Stimulated activated naive CD8-positive, alpha-beta T cell treated with anti-CD3 and anti-CD28 coated beads, Interleukin-15, Interleukin-2, amounts not matched to agents 100 ng/mL and 50 ng/mL, for 24 hours (primary cell): ENCODE results near the gene AKR1C4.
"Not testable (repeated sequence)": the region's sequence is repeated elsewhere in the genome, so short reads cannot be mapped to it uniquely, and the experiment has no call there.

Experiments
- H3K27ac Mint-ChIP-seq: one replicate; pipeline ENCODE4 v1.8.0; 2021; ENCODE audit warnings: mild to moderate bottlenecking, mixed read lengths
- H3K27me3 Mint-ChIP-seq: one replicate; pipeline ENCODE4 v1.8.0; 2021; ENCODE audit warnings: mixed read lengths
- H3K36me3 Mint-ChIP-seq: one replicate; pipeline ENCODE4 v1.8.0; 2021; ENCODE audit warnings: low read depth, mixed read lengths
- H3K4me1 Mint-ChIP-seq: one replicate; pipeline ENCODE4 v1.8.0; 2021; ENCODE audit warnings: low read depth, mixed read lengths
- H3K4me3 Mint-ChIP-seq: one replicate; pipeline ENCODE4 v1.8.0; 2021; ENCODE audit warnings: mild to moderate bottlenecking, mixed read lengths
- H3K9me3 Mint-ChIP-seq: one replicate; pipeline ENCODE4 v1.8.0; 2021; ENCODE audit warnings: mixed read lengths

Gene AKR1C4

GRCh38 chr10:5233324-5233723, 36.7 kb downstream of the AKR1C4 start:
- no peaks in the 10 kb centered on the region for H3K4me1 Mint-ChIP-seq
- H3K36me3 Mint-ChIP-seq: no peaks in the 10 kb centered on the region
- peaks cover 13% of the 10 kb centered on the region for H3K27me3 Mint-ChIP-seq
- no peak overlapping the region for H3K27ac Mint-ChIP-seq
- peaks cover 21% of the 10 kb centered on the region for H3K9me3 Mint-ChIP-seq
- no peak overlapping the region for H3K4me3 Mint-ChIP-seq

DNA sequence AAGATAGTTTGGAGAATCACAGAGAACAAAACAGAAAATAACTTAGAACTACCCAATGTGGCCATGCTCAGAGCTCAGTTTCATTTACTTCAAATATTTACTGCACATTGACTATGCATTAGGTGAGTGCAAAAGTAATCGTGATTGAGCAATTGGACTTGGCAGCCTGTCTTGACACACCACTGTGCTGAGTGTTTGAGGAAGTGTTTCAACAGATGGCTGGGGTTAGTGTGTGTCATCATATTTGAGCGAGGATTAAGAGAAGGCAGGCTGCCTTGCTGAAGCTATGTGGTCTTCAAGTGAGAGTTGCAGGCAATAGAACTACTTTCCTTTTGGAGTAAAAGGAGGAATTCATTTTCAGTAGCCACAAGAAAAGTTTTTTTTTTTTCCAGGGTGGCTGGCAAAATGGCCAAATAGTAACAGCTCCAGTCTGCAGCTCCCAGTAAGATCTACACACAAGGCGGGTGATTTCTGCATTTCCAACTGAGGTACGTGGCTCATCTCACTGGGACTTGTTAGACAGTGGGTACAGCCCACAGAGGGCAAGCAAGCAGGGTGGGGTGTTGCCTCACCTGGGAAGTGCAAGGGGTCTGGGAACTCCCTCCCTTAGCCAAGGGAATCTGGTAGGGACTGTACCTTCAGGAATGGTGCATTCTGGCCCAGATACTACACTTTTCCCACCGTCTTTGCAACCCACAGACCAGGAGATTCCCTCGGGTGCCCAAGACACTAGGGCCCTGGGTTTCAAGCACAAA, 37.6 kb downstream of the AKR1C4 start:
- Mint-ChIP-seq H3K4me1 (no peaks in the 10 kb centered on the region), H3K27me3 (peaks cover 13% of the 10 kb centered on the region), H3K9me3 (peaks cover 21% of the 10 kb centered on the region), H3K27ac (no peak overlapping the region), H3K4me3 (no peak overlapping the region), H3K36me3 (no peaks in the 10 kb centered on the region)

GRCh38 chr10:5237541-5237940, 40.9 kb downstream of the AKR1C4 start:
- H3K4me3 Mint-ChIP-seq, H3K4me1 Mint-ChIP-seq, H3K36me3 Mint-ChIP-seq, H3K27ac Mint-ChIP-seq: not testable (repeated sequence)
- Mint-ChIP-seq H3K27me3 (peaks cover 10% of the 10 kb centered on the region), H3K9me3 (peaks cover 18% of the 10 kb centered on the region)

DNA sequence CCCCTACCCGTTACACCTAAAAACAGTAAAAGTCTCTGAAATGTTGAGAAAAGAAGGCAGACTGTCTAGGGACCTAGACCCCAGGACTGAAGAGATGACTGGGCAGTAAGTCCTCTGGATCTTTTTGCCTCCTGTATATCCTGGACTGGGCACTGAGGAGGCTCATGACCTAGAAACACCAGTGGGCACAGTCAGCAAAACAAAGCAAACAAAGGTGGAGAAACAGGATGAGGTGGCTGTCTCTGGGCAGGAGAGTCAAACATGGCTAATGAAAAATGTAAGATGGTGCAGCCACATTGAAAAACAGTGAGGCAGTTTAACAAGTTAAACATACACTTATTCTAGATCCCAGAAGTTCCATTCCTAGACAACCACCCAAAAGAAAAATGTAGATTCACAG, 45.9 kb downstream of the AKR1C4 start:
- Mint-ChIP-seq H3K36me3 (no peaks in the 10 kb centered on the region), H3K4me1 (no peaks in the 10 kb centered on the region), H3K27ac (no peak overlapping the region), H3K4me3 (no peak overlapping the region), H3K27me3 (peaks cover 4% of the 10 kb centered on the region), H3K9me3 (peaks cover 4% of the 10 kb centered on the region)

DNA sequence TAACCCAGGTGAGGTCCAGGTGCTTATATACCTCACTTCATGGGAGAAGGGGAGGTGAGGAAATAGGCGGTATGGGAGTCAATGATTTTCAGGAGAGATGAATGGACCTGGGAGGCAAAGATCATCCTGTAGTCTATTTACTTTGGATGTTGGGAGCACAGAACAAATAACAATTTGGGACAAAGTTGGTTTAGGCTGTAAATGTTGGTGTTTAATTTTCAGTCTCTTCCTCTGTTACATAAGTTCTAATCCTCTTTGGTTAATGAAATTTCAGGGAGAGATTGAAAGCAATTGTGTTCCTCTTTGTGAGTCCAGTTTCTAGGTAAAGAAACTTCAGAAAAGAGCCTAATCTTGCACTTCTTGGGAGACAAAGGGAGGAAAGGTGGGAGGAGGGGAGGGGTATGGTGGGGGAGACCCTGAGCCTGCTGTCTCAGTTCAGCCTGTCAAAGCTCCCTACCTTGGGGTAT, 46.9 kb downstream of the AKR1C4 start:
- no peaks in the 10 kb centered on the region for H3K36me3 Mint-ChIP-seq
- H3K4me3 Mint-ChIP-seq: no peak overlapping the region
- H3K27ac Mint-ChIP-seq: no peak overlapping the region
- H3K27me3 Mint-ChIP-seq: no peaks in the 10 kb centered on the region
- H3K4me1 Mint-ChIP-seq: no peaks in the 10 kb centered on the region
- no peaks in the 10 kb centered on the region for H3K9me3 Mint-ChIP-seq

DNA sequence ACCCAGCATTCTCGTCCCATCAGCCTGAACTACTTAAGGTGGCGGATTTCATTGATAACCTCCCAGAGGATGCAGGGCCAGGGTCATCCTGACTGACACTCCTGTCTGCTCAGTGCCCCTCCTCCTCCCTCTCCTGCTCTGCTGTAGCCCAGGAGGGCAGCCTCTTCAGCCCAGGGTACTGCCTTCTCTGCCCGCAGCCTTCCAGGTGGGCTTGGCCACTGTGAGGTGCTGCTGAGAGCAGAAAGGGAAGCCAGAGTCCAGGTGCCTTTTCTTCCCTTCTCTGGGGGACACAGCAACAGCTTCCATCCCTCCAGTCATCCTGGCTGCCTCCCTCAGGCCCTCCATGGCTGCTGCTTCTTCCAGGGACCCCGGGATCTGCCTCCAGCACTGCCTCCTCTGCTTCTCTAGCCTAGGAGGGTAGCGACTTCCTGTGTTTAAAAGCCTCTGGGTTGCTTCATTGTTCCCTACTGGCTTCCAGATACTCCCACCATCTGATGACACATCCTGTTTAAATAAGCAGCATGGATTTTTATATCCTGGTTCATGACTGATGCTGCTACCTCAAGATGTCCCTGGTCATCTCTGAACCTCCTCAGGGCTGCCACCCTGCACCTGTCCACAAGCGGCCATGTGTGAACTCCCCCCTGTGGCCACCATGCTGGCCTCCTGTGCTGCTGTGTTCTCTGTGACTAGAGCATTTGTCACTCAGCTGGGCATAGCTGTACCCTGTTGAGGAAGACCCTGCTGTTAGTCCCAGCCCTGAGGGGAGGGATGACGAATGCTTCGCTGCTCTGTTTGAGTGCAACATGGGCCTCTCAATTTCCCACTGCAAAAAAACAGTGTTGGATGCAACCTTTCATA, 55.8 kb downstream of the AKR1C4 start:
- H3K4me1 Mint-ChIP-seq: no peaks in the 10 kb centered on the region
- H3K27ac Mint-ChIP-seq: no peak overlapping the region
- no peaks in the 10 kb centered on the region for H3K9me3 Mint-ChIP-seq
- no peak overlapping the region for H3K4me3 Mint-ChIP-seq
- H3K36me3 Mint-ChIP-seq: no peaks in the 10 kb centered on the region
- no peaks in the 10 kb centered on the region for H3K27me3 Mint-ChIP-seq

GRCh38 chr10:5254488-5254887, 57.9 kb downstream of the AKR1C4 start:
- no peak overlapping the region for H3K27ac Mint-ChIP-seq
- H3K4me1 Mint-ChIP-seq: no peaks in the 10 kb centered on the region
- H3K9me3 Mint-ChIP-seq: no peaks in the 10 kb centered on the region
- no peaks in the 10 kb centered on the region for H3K27me3 Mint-ChIP-seq
- H3K4me3 Mint-ChIP-seq: no peak overlapping the region
- no peaks in the 10 kb centered on the region for H3K36me3 Mint-ChIP-seq

- not testable (repeated sequence) for H3K4me3 Mint-ChIP-seq, H3K9me3 Mint-ChIP-seq, H3K36me3 Mint-ChIP-seq, H3K27ac Mint-ChIP-seq, H3K27me3 Mint-ChIP-seq, H3K4me1 Mint-ChIP-seq
Measured at GRCh38 chr10:5257768-5258167, 61.1 kb downstream of the AKR1C4 start.

- no peaks in the 10 kb centered on the region for H3K9me3 Mint-ChIP-seq
- H3K4me3 Mint-ChIP-seq: no peak overlapping the region
- no peaks in the 10 kb centered on the region for H3K4me1 Mint-ChIP-seq
- no peaks in the 10 kb centered on the region for H3K27me3 Mint-ChIP-seq
- H3K36me3 Mint-ChIP-seq: no peaks in the 10 kb centered on the region
- H3K27ac Mint-ChIP-seq: no peak overlapping the region
Measured at GRCh38 chr10:5259132-5259951, 62.7 kb downstream of the AKR1C4 start.

DNA sequence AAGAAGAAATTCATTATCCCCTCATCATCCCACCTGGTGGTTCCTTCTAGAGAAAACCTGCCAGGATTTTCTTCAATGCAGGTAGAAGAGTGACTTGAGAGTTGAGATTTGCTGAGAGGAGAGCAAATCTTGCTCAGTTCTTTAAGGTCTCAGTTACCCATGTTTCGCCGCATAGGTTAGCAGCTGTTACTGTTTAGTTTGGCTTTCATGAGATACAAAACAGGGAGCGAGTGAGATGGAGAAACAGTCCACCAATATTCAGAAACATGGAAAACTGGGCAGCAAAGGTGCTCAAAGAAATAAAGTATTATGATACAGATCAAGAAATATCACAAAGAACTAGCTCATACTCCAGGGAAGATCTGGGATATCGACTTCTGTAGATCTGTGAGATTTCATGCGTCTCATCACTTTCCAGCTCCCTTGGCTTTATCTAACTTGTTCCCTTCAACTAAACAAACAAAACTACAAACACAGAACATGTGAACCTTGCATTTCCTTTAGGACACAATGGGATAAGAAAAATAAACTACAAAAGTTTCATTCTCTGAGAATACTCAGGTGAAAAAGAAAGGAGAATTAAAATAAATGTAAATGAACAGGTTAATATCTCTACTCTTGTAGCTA, 63.4 kb downstream of the AKR1C4 start:
- Mint-ChIP-seq H3K36me3 (no peaks in the 10 kb centered on the region), H3K27me3 (no peaks in the 10 kb centered on the region), H3K27ac (no peak overlapping the region), H3K4me1 (no peaks in the 10 kb centered on the region), H3K9me3 (no peaks in the 10 kb centered on the region), H3K4me3 (no peak overlapping the region)

GRCh38 chr10:5260828-5261227, 64.2 kb downstream of the AKR1C4 start:
- Mint-ChIP-seq H3K36me3 (no peaks in the 10 kb centered on the region), H3K4me3 (no peak overlapping the region), H3K27ac (no peak overlapping the region), H3K9me3 (no peaks in the 10 kb centered on the region), H3K27me3 (no peaks in the 10 kb centered on the region), H3K4me1 (no peaks in the 10 kb centered on the region)

GRCh38 chr10:5265139-5265538, 68.5 kb downstream of the AKR1C4 start:
- Mint-ChIP-seq H3K4me1 (no peaks in the 10 kb centered on the region), H3K9me3 (peaks cover 7% of the 10 kb centered on the region), H3K4me3 (no peak overlapping the region), H3K27me3 (no peaks in the 10 kb centered on the region), H3K27ac (no peak overlapping the region), H3K36me3 (no peaks in the 10 kb centered on the region)

GRCh38 chr10:5266351-5266750, 69.7 kb downstream of the AKR1C4 start:
- no peak overlapping the region for H3K27ac Mint-ChIP-seq
- H3K4me1 Mint-ChIP-seq: no peaks in the 10 kb centered on the region
- no peaks in the 10 kb centered on the region for H3K36me3 Mint-ChIP-seq
- H3K9me3 Mint-ChIP-seq: peaks cover 7% of the 10 kb centered on the region
- peaks cover 2% of the 10 kb centered on the region for H3K27me3 Mint-ChIP-seq
- H3K4me3 Mint-ChIP-seq: no peak overlapping the region

- Mint-ChIP-seq H3K27ac (no peak overlapping the region), H3K4me3 (no peak overlapping the region), H3K27me3 (peaks cover 5% of the 10 kb centered on the region), H3K36me3 (no peaks in the 10 kb centered on the region), H3K4me1 (no peaks in the 10 kb centered on the region), H3K9me3 (peaks cover 7% of the 10 kb centered on the region)
Measured at GRCh38 chr10:5266804-5267203, 70.2 kb downstream of the AKR1C4 start.
